HG03469 (cell line): ENCODE data around the gene MRPS26.
"Not testable (repeated sequence)": the region's sequence is repeated elsewhere in the genome, so short reads cannot be mapped to it uniquely, and the experiment has no call there.

Experiments used
- ATAC-seq: cut with Tn5 transposase; IDR thresholded peaks from one replicate; pipeline ENCODE4 v1.9.1; 2021; ENCODE audit warnings: mild to moderate bottlenecking, moderate library complexity, moderate number of reproducible peaks; ENCODE audit not compliant: unreplicated experiment

Gene MRPS26

DNA sequence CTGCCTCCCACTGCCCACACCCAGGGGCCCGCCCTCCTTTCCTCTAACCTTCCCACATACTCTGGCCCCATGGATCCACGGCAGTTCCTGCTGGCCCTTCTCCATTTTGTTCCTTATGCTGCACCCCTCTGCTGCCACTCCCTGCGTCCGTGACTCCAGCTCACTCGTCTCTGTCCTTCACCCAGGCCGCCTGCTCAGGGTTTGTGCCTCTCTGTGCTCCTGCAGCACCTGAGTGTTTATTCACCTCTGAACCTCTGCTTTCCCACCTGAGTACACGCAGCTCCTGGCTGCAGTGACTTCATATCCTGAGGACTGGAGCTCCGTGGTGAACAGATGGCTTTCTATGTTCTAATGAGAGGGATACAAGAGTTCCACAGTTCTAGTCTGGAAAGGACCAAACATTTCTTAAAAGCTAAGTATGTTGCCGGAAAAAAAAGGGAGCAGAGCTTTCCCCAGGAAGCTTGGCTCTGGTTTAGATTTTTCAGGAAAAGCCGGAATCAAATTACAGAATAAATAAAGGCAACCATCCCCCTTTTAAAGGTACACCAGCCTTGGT, 3.9 kb upstream of the MRPS26 start:
- ATAC-seq: no peak

DNA sequence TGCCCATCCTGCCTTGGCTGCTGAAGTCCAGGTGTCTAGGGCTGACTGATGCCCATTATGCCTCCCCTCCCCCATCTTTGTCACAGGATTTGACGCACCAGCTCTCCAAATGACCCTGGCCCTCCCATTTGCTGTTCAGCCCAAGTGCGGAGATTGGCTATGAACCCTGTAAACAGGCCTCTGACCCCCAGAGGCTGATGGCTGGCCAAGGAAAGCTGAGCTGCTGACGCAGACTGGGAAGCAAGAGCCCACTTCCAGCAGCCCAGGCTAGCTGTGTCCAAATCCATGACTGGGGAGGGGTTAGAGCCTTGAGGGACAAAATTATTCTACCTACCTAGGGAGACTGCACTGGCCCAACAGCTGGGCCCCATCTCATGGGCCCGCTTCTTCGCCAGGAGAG, 3.2 kb upstream of the MRPS26 start:
- no peak for ATAC-seq

DNA sequence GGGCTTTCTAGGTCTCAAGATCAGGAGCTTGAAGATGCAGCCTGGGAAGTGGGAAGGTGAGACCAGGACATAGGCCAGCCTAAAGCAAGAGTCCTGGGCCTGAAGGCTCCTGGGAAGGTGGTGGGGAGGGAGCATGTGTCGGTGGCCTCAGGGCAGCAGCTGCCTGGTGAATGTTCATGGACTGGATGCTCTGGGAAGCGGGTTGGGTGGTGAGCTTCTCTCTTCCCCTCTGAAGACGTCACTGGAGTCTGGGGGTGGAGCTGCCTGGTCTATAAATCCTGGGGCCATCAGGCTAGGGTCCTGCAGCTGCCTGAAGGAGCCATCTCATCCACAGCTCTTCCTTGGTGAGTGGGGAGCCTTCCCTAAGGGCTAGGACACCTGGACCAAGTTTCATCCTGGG, 2.5 kb upstream of the MRPS26 start, which contains the start of gene GNRH2:
Gene GNRH2 (plus strand): TSS at position 301 of the 400 bp plus-strand sequence. CDS start 793 bp downstream, outside the sequence.
- no peak for ATAC-seq

DNA sequence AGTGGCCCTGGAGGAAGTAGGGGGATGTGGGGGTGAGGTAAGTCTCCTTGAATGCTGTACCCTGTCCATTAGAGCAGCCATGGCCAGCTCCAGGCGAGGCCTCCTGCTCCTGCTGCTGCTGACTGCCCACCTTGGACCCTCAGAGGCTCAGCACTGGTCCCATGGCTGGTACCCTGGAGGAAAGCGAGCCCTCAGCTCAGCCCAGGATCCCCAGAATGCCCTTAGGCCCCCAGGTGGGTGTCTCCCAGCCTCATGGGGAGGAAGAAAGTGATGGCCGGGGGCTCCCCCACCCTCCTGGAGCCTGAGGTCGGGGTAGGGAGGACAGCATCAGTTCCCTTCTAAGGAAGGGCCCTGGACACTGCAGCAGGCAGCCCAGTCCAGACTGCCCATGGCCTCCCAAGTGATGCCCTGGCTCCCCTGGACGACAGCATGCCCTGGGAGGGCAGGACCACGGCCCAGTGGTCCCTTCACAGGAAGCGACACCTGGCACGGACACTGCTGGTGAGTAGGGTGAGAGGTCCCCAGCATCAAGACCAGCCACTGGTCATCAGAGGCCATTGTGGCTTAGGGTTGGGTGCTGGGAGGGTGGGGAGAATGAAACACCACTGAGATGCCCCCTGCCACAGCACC, 1.4 kb upstream of the MRPS26 start:
- ATAC-seq: no peak

DNA sequence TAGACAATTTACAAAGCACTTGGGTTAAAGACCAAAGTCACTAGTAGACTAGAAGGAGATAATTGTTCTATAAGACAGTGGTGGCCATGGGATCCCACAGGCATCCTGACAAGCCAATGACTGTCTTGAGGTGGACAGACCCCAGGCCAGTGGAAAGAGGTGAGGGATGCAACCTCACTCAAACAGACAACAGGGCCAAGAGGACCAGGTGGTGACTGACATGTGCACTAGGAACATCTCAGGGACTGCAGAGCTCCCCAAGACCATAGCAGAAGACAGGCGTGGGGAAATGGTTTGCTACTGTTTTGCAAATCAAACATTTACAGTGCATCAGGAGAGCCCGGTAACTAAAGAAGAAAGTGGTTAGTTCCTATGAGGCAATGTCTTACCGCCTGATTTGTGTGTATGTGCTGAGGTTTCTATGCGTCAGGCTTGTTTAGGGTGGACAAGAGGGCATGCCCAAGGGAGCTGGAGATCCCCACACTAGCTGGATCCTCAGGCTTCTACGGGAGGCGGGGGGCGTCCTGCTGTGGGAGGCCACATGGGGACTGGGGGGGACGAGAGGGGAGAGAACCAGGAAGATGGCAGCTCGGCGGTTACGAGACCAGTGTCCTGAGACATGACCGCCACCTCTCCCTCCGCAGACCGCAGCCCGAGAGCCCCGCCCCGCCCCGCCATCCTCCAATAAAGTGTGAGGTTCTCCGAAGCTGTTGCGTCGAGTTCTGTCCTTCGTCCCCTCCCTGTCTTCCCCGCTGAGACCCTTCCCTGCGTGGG, 623 bp upstream of the MRPS26 start:
- ATAC-seq: no peak

DNA sequence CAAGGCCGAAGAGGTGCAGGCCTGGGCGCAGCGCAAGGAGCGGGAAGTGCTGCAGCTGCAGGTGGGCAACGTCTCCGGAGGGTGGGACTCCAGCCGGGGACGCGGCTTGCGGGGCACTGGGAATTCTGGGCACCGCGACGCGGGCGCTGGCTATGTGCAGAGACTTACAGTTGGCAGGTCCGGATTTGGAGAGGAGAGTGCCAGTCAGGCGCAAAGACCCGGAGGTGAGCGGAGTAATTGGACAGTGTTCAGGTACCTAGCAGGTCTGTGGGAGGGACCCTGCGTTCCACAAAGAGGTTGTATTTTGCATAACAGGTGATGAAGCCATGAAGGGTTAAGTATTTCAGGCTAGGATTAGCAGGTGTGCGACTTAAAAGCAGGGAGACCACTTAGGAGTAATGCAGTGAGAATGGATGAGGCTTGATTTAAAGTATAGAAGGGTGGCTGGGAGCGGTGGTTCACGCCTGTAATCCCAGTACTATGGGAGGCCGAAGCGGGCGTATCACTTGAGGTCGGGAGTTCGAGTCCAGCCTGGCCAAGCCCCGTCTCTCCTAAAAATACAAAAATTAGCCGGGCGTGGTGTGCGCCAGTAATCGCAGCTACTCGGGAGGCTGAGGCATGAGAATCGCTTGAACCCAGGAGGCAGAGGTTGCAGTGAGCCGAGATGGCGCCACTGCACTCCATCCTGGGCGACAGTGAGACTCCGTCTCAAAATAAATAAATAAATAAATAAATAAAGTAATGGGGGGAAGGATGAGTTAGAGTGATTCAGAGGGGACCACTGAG, 1.0 kb downstream of the MRPS26 start:
- ATAC-seq: no peak

DNA sequence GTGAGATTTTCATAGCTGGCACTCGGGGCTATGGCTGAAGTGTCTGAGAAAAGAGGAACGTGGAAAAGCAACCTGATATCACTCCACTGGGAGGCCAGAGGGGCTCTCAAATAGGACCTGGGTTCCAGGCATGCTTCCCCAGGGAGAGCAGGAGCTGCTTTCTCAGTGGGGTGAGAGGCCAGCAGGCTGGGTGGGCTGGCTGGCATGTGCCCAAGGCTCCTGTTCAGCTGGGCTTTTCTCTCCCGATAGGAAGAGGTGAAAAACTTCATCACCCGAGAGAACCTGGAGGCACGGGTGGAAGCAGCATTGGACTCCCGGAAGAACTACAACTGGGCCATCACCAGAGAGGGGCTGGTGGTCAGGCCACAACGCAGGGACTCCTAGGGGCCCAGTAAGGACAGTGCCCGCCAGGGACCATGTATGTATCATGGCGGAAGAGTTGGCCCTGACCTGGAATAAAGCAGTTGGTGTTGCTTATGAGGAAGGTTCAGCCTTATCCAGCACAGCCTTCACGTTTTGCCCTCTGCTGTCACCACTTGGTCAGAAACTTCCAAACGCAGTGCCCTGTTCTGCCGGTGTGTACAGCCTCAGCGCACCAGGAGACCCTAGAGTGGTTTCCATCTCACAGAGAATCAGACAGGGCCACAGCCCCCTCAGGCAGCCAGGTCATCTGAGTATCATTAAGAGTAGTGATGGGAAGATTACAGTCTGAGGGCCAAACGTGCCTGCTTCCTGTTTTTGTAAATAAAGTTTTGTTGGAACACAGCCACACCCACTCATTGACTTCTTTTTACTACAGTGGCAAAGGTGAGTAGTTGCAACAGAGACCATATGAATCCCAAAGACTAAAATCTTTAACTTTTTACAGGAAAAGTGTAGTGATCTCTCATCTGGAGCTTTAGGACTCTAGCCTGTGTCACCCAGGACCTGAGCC, 1.9 kb downstream of the MRPS26 start:
- no peak for ATAC-seq

DNA sequence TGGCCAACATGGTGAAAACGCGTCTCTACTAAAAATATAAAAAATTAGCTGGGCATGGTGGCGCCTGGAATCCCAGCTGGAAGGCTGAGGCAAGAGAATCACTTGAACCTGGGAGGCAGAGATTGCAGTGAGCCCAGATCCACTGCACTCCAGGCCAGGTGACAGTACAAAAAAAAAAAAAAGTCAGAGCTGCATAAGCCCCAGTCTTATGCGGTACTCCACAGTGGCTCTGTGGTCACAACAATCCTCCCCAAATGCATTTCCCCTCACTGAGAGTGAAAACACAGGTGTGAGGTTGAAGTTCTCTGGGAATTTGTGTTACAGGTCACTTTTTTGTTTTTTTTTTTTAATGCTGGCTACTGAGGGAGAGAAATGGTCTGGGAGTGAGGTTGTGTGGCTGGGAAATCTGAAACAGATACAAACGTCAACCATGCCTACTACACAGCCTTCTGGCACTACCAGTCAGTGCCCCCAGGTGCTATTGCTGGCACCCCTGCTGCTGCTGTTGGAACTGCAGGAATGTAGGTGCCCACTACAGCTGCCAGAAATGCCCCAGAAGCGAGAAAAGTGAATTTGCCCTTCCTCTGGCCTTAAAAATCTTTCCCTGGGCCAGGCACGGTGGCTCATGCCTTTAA, 5.7 kb downstream of the MRPS26 start:
- no peak for ATAC-seq

DNA sequence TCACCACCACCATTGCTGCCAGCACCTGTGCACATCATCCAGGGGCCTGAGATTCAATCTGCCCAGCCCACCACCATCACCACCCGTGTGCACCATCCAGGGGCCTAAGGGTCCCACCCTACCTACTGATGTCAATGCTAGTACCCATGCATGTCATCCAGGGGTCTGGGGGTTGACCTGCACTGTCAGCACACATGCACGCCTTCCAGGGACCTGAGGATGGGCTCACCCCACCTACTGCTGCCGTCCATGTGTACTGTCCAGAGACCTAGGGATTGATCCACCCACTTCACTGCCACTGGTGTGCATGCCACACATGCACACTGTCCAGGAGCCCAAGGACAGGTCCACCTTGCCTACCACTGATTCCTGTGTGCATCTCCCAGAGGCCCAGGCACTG, 13.6 kb downstream of the MRPS26 start:
- no peak for ATAC-seq

DNA sequence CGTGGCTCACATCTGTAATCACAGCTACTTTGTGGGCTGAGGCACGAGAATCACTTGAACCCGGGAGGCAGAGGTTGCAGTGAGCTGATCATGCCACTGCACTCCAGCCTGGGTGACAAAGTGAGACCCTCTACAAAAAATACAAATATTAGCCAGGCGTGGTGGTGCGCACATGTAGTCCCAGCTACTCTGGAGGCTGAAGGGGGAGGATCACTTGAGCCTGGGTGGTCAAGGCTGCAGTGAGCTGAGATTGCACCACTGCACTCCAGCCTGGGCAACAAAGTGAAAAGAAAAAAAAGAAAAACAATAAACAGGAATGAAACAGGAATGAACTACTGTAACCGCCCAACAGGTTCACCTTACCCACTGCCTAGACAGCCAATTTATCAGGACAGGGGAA, 18.3 kb downstream of the MRPS26 start:
- ATAC-seq: not testable (repeated sequence)

DNA sequence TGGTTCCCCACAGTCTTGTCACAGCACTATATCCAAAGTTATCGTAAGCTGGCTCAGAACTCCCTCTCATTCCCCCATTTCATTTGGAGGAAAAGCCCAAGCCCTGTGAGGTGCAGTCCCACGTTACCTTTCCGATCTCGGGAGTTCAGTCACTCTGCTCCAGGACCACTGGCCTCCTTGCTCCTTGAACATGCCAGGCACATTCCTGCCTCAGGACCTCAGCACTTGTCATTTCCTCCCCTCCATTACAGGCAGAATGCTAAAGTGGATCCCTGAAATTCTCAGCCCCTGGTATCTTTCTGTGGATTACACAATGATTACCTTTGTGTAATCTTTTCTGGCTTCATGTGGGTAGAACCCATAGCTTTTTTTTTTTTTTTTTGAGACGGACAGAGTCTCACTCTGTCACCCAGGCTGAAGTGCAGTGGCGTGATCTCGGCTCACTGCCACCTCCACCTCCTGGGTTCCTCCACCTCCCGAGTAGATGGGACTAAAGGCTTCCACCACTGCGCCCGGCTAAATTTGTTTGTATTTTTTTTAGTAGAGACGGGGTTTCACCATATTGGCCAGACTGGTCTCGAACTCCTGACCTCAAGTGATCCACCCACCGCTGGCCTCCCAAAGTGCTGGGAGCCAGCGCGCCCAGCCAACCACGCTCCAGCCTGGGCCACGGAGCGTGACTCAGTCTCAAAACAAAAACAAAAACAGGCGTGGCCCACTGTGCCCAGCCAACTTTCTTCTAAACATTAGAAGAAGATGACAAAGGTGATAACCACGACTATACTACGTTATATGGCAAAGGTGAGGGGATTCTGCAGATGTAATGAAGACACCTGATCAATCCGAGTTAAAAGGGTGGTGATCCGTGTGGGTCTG, 21.5 kb downstream of the MRPS26 start:
- ATAC-seq: no peak

DNA sequence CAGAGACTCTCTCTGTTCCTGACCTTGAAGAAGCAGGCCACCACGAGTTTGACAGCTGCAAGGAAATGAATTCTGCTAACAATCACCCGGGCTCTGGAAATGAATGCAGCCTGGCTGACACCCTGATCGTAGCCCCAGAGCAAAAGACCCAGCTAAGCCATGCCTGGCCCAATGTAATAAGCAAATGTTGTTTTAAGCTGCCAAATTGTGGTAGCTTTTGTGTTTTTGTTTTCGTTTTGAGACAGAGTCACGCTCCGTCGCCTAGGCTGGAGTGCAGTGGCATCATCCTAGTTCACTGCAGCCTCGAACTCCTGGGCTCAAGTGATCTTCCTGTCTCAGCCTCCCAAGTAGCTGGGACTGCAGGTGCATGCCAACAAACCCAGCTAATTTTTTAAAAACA, 22.2 kb downstream of the MRPS26 start:
- ATAC-seq: no peak

DNA sequence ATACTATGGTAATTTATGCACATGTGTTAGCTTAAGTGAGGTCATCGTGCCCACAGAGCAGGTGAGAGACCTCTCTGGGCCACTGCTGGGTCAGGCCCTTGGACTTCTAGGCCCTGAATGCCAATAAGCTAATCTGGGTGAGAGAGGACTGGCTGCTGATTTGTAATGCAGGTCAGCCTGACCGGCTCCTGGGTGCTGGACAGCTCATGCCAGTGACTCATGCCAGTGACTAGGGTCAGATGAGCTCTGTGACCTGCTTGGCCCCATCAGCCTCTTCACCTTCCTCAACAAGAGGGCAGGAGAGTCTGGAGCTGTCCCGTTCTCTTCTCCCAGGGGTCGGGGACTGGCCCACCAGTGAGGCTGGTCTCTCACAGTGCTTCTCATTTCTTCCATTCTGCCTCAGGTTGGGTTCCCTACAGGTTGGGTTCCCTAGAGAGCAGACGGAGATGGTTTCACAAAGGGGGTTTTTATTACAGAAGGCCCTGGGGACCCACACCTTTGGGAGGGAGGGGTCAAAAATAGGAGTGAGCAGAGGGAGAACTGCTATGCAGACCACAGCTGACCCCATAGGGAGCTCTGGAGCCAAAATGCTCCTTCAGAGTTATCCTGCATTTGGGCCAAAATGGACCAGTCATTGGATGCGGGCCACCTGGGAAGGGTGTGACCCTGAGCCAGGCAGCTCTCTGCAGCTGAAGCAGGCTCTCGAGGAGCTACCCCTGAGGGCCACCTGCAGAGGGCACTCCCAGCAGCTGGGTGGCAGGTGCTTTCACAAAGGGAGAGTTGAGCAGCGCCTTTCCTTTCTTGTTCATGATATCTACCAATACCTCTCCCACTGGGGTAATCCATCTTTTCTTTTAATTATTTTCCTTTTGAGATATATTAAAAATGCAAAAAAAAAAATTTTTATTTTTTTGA, 23.4 kb downstream of the MRPS26 start:
- ATAC-seq: no peak

DNA sequence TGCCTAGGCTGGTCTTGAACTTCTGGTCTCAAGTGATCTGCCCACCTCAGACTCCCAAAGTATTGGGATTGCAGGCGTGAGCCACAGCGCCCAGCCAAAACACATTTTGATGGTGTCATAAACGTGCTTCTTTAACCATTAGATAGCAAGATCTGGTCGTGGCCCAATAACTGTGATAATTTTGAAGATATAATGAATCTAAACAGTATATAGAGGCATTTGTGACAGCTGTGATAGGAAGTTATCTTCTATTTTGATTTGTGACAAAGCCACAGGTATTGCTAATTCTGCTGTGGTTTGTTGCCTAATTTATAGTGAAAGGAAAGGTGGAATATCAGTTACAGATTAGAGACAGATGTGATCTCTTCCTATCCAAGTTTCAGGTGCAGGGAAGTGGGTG, 24.9 kb downstream of the MRPS26 start:
- ATAC-seq: no peak

DNA sequence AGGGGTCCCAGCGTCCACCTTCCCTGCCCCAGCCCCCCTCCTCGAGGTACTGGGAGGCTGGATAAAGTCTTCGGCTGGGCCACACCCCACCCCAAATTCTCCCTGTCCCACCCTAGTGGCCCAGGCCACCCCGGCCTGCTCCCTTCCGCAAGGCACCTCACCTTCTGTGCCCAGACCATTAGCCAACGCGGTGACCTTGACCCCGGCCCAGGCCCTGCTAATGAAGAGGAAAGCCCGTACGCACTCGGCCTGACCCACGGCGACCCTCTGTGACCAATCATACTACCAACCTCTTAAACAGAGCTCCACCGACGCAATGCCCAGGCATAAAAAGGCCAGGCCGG, 25.4 kb downstream of the MRPS26 start:
- ATAC-seq: no peak

DNA sequence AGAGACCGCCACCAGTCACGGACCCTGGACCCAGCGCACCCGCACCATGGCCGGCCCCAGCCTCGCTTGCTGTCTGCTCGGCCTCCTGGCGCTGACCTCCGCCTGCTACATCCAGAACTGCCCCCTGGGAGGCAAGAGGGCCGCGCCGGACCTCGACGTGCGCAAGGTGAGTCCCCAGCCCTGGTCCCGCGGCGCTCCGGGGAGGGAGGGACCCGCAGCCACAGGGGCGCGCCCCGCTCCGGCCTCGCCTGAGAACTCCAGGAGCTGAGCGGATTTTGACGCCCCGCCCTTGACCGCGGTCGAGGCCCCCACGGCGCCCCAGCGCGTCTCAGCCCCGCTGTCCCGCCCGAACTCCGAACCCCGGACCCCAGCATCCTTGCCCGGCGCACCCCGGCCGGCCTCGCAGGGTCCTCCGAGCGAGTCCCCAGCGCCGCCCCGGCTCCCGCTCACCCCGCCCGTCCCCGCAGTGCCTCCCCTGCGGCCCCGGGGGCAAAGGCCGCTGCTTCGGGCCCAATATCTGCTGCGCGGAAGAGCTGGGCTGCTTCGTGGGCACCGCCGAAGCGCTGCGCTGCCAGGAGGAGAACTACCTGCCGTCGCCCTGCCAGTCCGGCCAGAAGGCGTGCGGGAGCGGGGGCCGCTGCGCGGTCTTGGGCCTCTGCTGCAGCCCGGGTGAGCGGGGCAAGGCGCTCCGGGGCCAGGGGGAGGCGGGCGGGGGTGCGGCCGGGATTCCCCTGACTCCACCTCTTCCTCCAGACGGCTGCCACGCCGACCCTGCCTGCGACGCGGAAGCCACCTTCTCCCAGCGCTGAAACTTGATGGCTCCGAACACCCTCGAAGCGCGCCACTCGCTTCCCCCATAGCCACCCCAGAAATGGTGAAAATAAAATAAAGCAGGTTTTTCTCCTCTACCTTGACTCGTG, 26.0 kb downstream of the MRPS26 start, which contains the start of gene OXT:
Gene OXT (plus strand): TSS at position 11 of the 920 bp plus-strand sequence. CDS start 36 bp downstream, at position 47.
- no peak for ATAC-seq
